Activated T-helper 17 cell treated with anti-CD3 and anti-CD28 coated beads, Interleukin-2, amount 50 U/mL, for 72 hours (primary cell): Measurements from ENCODE around the gene FANCC. TPM values are rescaled to one million over a fixed set of nuclear protein-coding genes. Genes with fewer than 3 reads are reported as not detected.
A peak's percentile ranks its signal among the peaks of the same experiment; 100 is the strongest.

Source experiments
- ATAC-seq: fragments of 150-1000 bp; cut with Tn5 transposase; replicated peaks from 2 replicates; pipeline ENCODE4 v1.10.0; 2021; ENCODE audit warnings: mild to moderate bottlenecking, moderate library complexity
- H3K27ac Mint-ChIP-seq: one replicate; pipeline ENCODE4 v1.8.0; 2022; ENCODE audit warnings: mixed read lengths
- H3K27me3 Mint-ChIP-seq: one replicate; pipeline ENCODE4 v1.8.0; 2022; ENCODE audit warnings: mixed read lengths
- H3K36me3 Mint-ChIP-seq: one replicate; pipeline ENCODE4 v1.8.0; 2022; ENCODE audit warnings: low read depth, mild to moderate bottlenecking, mixed read lengths
- H3K4me1 Mint-ChIP-seq: one replicate; pipeline ENCODE4 v1.8.0; 2022; ENCODE audit warnings: mixed read lengths
- H3K4me3 Mint-ChIP-seq: one replicate; pipeline ENCODE4 v1.8.0; 2022; ENCODE audit warnings: mild to moderate bottlenecking, mixed read lengths
- H3K9me3 Mint-ChIP-seq: one replicate; pipeline ENCODE4 v1.8.0; 2022; ENCODE audit warnings: mixed read lengths
- total RNA-seq, 2 donors: library from RNA; stranded (reverse); gene quantifications; one replicate each; pipeline ENCODE4 v1.2.3, GENCODE V29; 2022

The FANCC gene
- total RNA-seq, 2 donors from 2014 or later, result 8.8 to 13.8 TPM

DNA sequence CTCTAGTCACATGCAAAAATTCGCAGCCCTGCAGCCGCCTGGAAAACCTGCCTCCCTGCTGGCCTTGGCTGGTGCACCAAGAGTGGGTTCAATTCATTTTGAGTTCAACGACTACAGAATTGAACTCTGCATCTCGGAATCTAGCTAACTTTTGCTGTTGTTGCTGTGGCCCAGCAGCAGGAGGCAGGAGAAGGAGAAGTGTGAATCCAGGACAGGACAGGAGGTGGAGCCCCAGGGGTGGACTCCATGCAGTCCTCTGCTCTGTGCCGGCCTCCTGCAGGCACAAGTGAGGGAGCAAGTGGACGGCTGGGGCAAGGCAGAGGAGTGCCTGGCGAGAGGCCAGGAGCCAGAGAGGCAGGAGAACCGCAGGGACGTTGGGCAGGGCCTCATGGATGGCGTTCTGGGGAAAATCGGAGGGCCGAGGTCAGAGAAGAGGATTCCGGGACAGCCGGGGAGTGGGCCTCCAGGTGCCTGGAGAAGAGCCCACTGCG, 214.2 kb downstream of the FANCC start:
- Mint-ChIP-seq H3K4me1 (no peaks in the 10 kb centered on the region), H3K27me3 (no peaks in the 10 kb centered on the region), H3K36me3 (peaks cover 5% of the 10 kb centered on the region), H3K27ac (no peak overlapping the region), H3K4me3 (no peak overlapping the region), H3K9me3 (no peaks in the 10 kb centered on the region)
- ATAC-seq, result no peak

DNA sequence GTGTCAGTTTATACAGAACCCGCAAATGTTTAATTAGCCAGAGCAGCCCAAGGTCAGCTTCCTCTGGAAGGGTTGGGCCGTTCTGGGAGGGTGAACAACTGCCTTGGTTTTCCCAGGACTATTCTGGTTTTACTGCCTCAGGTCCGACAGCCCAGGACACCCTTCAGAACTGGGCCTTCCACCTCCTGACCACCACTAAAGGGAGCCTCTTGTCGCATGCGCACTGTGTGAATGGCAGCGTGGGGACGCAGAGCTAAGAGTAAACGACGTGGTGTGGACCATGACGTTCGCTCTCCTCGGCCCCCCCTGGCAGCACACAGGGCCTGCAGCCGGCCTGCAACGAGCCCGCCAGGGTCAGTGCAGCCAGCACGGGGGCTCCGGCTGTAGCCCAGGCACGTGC, 214.9 kb downstream of the FANCC start:
- H3K4me3 Mint-ChIP-seq, result no peak overlapping the region
- no peaks in the 10 kb centered on the region for H3K27me3 Mint-ChIP-seq
- H3K9me3 Mint-ChIP-seq, result no peaks in the 10 kb centered on the region
- no peak for ATAC-seq
- no peak overlapping the region for H3K27ac Mint-ChIP-seq
- H3K4me1 Mint-ChIP-seq, result no peaks in the 10 kb centered on the region
- peaks cover 5% of the 10 kb centered on the region for H3K36me3 Mint-ChIP-seq

DNA sequence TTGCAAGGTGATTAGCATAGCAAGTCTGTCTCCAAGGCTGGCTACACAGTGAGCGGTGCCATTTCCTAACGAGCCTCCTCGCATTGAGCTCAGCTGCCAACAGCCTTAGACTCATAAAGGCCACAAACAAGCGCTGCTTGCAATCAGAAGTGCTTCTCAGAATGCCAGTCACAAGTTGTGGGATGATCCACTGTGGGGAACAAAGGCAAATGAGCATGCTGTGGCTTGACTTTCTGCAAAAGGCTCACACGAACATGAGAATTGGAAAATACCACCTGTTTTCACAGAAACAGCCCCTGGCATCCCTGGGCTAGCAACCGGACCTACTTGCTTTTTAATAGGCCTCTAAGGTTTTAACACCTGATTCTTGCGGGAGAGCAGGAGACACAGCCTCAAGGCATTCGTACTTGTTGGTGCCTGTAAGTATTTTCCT, 215.5 kb downstream of the FANCC start:
- Mint-ChIP-seq H3K4me1 (no peaks in the 10 kb centered on the region), H3K36me3 (peaks cover 4% of the 10 kb centered on the region), H3K9me3 (no peaks in the 10 kb centered on the region), H3K27me3 (no peaks in the 10 kb centered on the region), H3K4me3 (no peak overlapping the region), H3K27ac (no peak overlapping the region)
- ATAC-seq, result no peak

- Mint-ChIP-seq H3K36me3 (no peaks in the 10 kb centered on the region), H3K4me3 (no peak overlapping the region), H3K27me3 (no peaks in the 10 kb centered on the region), H3K27ac (no peak overlapping the region), H3K9me3 (no peaks in the 10 kb centered on the region), H3K4me1 (no peaks in the 10 kb centered on the region)
- no peak for ATAC-seq
Measured at GRCh38 chr9:95101326-95101725, 216.2 kb downstream of the FANCC start.

- Mint-ChIP-seq H3K9me3 (no peaks in the 10 kb centered on the region), H3K4me3 (no peak overlapping the region), H3K27me3 (no peaks in the 10 kb centered on the region), H3K36me3 (no peaks in the 10 kb centered on the region), H3K4me1 (no peaks in the 10 kb centered on the region), H3K27ac (no peak overlapping the region)
- no peak for ATAC-seq
Measured at GRCh38 chr9:95100071-95100627, 217.4 kb downstream of the FANCC start.

DNA sequence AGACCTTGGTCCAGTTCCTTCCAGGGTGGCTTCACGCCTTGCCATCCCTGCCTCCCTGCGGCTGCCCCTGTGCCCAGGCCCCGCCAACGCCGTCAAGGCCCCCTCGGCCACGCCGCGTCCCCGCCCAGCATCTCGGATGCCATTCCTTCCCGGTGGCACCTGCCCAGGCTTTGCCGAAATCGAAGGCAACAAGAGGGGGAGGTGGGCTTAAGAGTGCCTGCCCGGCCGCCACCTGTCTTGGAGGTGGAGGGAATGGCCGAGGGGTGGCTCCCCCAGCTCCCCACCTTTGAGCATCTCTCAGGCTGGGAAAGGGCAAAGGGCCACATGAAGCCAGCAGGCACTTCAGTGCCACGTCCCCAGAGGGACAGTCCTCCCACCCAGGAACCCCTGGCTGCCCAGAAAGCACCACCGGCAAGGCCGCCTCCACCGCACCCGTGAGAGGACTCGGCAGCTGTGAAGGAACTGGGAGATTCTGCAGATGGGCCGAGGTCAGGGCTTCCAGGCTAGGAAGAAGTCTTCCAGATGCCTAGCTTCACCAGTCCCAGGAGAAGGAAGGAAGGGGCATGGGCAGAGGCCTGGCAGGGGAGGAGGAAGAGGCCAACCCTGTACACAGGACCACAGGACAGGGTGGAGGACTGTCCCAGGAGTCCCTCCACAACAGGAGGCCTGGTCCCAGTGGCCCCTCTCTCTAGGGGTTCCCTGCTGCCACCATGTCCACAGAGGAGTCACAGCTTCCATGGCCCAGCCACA, 218.0 kb downstream of the FANCC start:
- no peaks in the 10 kb centered on the region for H3K9me3 Mint-ChIP-seq
- no peak overlapping the region for H3K4me3 Mint-ChIP-seq
- H3K27ac Mint-ChIP-seq, result no peak overlapping the region
- no peaks in the 10 kb centered on the region for H3K4me1 Mint-ChIP-seq
- H3K27me3 Mint-ChIP-seq, result no peaks in the 10 kb centered on the region
- no peak for ATAC-seq
- H3K36me3 Mint-ChIP-seq, result no peaks in the 10 kb centered on the region

GRCh38 chr9:95098391-95098921, 219.1 kb downstream of the FANCC start:
- Mint-ChIP-seq H3K27me3 (no peaks in the 10 kb centered on the region), H3K27ac (no peak overlapping the region), H3K4me3 (no peak overlapping the region), H3K4me1 (no peaks in the 10 kb centered on the region), H3K36me3 (no peaks in the 10 kb centered on the region), H3K9me3 (no peaks in the 10 kb centered on the region)
- ATAC-seq, result no peak

GRCh38 chr9:95097279-95097678, 220.2 kb downstream of the FANCC start:
- Mint-ChIP-seq H3K9me3 (no peaks in the 10 kb centered on the region), H3K4me3 (no peak overlapping the region), H3K27ac (no peak overlapping the region), H3K4me1 (no peaks in the 10 kb centered on the region), H3K27me3 (no peaks in the 10 kb centered on the region), H3K36me3 (no peaks in the 10 kb centered on the region)
- no peak for ATAC-seq

DNA sequence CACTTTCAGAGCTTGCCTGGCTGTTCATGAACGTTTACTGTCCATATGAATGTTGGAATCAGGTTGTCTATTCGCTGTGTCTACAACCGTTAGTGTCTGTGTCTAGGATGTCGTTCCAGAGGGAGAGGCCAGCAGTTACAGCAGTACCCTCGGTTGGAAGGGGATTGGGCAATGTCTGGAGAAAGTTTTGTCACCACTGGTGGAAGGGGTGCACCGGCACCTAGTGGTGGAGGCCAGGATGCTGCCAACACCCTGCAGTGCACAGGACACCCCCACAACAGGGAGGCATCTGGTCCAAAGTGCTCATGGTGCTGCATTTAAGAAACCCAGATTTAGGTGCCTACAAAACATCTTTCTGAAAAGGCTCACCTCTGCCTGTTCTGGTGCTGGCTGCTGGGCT, 220.7 kb downstream of the FANCC start:
- ATAC-seq, result no peak
- Mint-ChIP-seq H3K36me3 (no peaks in the 10 kb centered on the region), H3K4me1 (no peaks in the 10 kb centered on the region), H3K27me3 (no peaks in the 10 kb centered on the region), H3K27ac (no peak overlapping the region), H3K4me3 (no peak overlapping the region), H3K9me3 (no peaks in the 10 kb centered on the region)

- H3K9me3 Mint-ChIP-seq, result no peaks in the 10 kb centered on the region
- ATAC-seq, result no peak
- no peaks in the 10 kb centered on the region for H3K4me1 Mint-ChIP-seq
- H3K27me3 Mint-ChIP-seq, result no peaks in the 10 kb centered on the region
- no peaks in the 10 kb centered on the region for H3K36me3 Mint-ChIP-seq
- H3K27ac Mint-ChIP-seq, result no peak overlapping the region
- no peak overlapping the region for H3K4me3 Mint-ChIP-seq
Measured at GRCh38 chr9:95096381-95096780, 221.1 kb downstream of the FANCC start.

DNA sequence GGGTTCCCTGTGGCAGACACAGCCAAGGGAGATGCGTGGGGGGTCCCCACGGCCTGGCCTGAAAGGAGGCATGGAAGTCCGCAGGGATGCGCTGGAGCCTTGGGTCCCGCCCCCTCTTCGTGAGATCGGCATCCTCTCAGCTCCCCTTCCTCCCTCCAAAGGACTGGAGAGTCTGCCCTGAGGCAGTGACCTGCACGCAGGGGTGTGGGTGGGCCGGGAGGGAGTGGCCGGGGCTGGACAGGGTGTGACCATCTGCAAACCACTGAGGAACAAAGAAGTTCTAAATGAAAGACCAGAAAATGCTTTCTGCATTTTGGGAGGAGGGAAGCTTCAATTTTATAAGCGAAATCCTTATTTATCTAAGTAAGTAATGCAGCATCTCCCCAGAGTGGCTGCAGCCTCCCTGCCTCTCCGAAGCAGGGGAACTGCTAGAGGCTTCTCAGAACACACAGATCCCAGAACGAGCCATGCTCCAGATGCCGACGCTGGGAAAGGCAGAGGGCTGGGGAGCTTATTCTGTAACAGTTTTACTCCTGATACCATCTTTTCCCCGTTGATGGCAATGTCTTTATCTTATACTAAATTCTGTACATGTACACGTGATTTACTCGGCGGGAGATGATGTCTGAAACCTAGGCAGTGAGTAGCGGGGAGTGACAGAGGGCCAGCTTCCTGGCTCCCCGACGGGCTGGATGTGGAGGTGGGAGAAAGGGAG, 221.7 kb downstream of the FANCC start:
- H3K36me3 Mint-ChIP-seq, result no peaks in the 10 kb centered on the region
- H3K4me3 Mint-ChIP-seq, result no peak overlapping the region
- no peaks in the 10 kb centered on the region for H3K27me3 Mint-ChIP-seq
- no peaks in the 10 kb centered on the region for H3K4me1 Mint-ChIP-seq
- ATAC-seq, result no peak
- no peak overlapping the region for H3K27ac Mint-ChIP-seq
- no peaks in the 10 kb centered on the region for H3K9me3 Mint-ChIP-seq

DNA sequence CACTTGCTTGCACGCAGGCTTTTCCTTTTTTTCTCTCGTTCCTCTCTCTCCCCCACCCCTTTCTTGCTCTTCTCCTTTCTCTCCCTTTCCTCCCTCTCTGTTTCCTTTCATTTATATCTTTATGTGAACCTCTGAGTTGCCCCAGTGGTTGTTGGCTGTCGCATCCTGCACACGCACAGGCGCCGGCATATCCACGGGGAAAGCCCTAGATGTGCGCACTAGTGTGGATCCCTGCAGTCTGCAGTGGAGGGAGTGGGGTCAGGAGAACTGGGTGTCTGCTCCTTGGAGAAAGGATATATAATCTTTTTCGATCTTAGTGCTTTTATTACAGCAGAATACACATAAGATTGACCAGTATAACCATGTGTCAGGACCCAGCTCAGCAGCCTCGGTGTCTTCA, 223.5 kb downstream of the FANCC start:
- no peaks in the 10 kb centered on the region for H3K27me3 Mint-ChIP-seq
- H3K27ac Mint-ChIP-seq, result no peak overlapping the region
- no peaks in the 10 kb centered on the region for H3K9me3 Mint-ChIP-seq
- ATAC-seq, result no peak
- H3K4me3 Mint-ChIP-seq, result no peak overlapping the region
- no peaks in the 10 kb centered on the region for H3K4me1 Mint-ChIP-seq
- H3K36me3 Mint-ChIP-seq, result no peaks in the 10 kb centered on the region

- Mint-ChIP-seq H3K4me1 (no peaks in the 10 kb centered on the region), H3K9me3 (no peaks in the 10 kb centered on the region)
- ATAC-seq, result no peak
Measured at GRCh38 chr9:95093586-95093985, 223.9 kb downstream of the FANCC start.

DNA sequence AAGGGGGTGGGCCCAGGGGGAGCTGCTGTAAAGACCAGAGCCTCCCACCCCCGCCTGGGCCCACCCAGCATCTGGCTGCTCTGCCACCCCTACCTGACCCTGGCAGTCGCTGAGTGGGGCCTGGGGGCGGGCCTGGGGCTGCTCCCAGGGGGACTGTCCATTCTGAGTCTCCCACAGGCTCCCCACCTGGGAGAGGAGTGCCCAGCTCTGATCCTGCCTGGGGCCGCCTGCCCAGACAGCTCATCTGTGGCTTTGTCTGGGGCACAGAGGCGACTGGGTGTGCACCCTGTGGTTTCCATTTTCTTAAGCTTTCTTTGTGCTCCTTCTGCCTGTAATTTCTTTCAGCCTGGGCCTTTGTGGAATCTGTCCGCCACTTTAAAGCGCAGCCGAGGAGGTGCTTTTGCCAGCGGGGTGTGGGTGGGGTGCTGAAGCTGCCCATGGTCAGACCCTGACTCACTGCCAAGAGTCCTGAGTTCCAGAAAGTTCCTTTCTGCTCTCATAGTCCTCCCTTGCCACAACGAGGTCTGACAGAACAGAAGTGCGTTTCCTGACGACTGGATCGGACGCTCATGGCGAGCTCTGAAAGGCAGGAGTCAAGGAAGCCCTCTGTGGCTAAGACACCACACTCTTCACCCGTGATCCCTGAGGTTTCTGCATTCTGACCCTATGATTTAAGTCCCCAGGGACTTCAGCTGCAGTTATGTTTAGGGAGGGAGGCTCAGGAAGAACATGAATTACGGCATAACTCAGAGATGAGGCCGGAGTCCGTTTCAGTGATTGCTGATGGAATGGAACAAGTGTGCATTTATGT, 225.0 kb downstream of the FANCC start:
- Mint-ChIP-seq H3K27me3 (no peaks in the 10 kb centered on the region), H3K4me1 (no peaks in the 10 kb centered on the region), H3K4me3 (no peak overlapping the region), H3K36me3 (no peaks in the 10 kb centered on the region), H3K9me3 (no peaks in the 10 kb centered on the region), H3K27ac (no peak overlapping the region)
- peak; percentile 26 for ATAC-seq

More at GRCh38 chr9:95093586-95093985, 223.9 kb downstream of the FANCC start:
- Mint-ChIP-seq H3K27ac (no peak overlapping the region), H3K4me3 (no peak overlapping the region), H3K36me3 (no peaks in the 10 kb centered on the region), H3K27me3 (no peaks in the 10 kb centered on the region)
